HFFc6 (cell line): ENCODE data around the gene MRPS30. TPM values are rescaled to one million over a fixed set of nuclear protein-coding genes. Genes with fewer than 3 reads are reported as not detected.
A peak's percentile ranks its signal among the peaks of the same experiment; 100 is the strongest.
"Not testable (repeated sequence)": the region's sequence is repeated elsewhere in the genome, so short reads cannot be mapped to it uniquely, and the experiment has no call there.

Experiments used
- DNase-seq: peaks from one replicate; pipeline ENCODE4 v3.0.0-alpha.2; 2018
- H3K27ac Mint-ChIP-seq: 2 replicates; pipeline ENCODE4 v1.8.0; 2020; ENCODE audit warnings: mild to moderate bottlenecking, mixed read lengths
- H3K27me3 Mint-ChIP-seq: 2 replicates; pipeline ENCODE4 v1.8.0; 2021; ENCODE audit warnings: mild to moderate bottlenecking, moderate library complexity, mixed read lengths; ENCODE audit not compliant: insufficient read depth
- H3K36me3 Mint-ChIP-seq: 2 replicates; pipeline ENCODE4 v1.8.0; 2021; ENCODE audit warnings: low read depth, mixed read lengths
- H3K4me1 Mint-ChIP-seq: 2 replicates; pipeline ENCODE4 v1.8.0; 2020; ENCODE audit warnings: low read depth, mixed read lengths
- H3K4me3 Mint-ChIP-seq: 2 replicates; pipeline ENCODE4 v1.8.0; 2020; ENCODE audit warnings: mild to moderate bottlenecking, moderate library complexity, mixed read lengths
- H3K9me3 Mint-ChIP-seq: 2 replicates; pipeline ENCODE4 v1.8.0; 2020; ENCODE audit warnings: mild to moderate bottlenecking, mixed read lengths
- CTCF ChIP-seq: fragments of 200-600 bp; sonication (generic); IDR thresholded peaks from 2 replicates; pipeline ENCODE4 v1.5.0; 2021; ENCODE audit warnings: antibody characterized with exemption, mild to moderate bottlenecking
- total RNA-seq, 6 experiments: library from RNA; stranded (reverse); fragmentation: NEBNext Ultra II Directional; extraction: Animal tissue kit (Norgen Biotek cat#: 25700); gene quantifications; 2 replicates in 1 of 6; 3 replicates in 5 of 6; pipeline ENCODE4 v1.2.3, GENCODE V29; 2021

Gene MRPS30
- total RNA-seq, 6 experiments from 2014 or later: 28.3 to 33.7 (median 30.9) TPM

GRCh38 chr5:44774279-44774880, 34.4 kb upstream of the MRPS30 start:
- peaks cover 3% of the 10 kb centered on the region for H3K27me3 Mint-ChIP-seq
- no peak overlapping the region for H3K27ac Mint-ChIP-seq
- no peaks in the 10 kb centered on the region for H3K4me1 Mint-ChIP-seq
- H3K9me3 Mint-ChIP-seq: no peaks in the 10 kb centered on the region
- no peak overlapping the region for H3K4me3 Mint-ChIP-seq
- no peaks in the 10 kb centered on the region for H3K36me3 Mint-ChIP-seq
- TF ChIP-seq CTCF: peak; percentile 82
- DNase-seq: peak; percentile 55

- H3K27ac Mint-ChIP-seq: no peak overlapping the region
- no peaks in the 10 kb centered on the region for H3K36me3 Mint-ChIP-seq
- no peak for DNase-seq
- no peaks in the 10 kb centered on the region for H3K4me1 Mint-ChIP-seq
- no peaks in the 10 kb centered on the region for H3K9me3 Mint-ChIP-seq
- no peak for TF ChIP-seq CTCF
- H3K27me3 Mint-ChIP-seq: no peaks in the 10 kb centered on the region; the same call in none of the 2 replicates
- H3K4me3 Mint-ChIP-seq: no peak overlapping the region
Measured at GRCh38 chr5:44779167-44779566, 29.6 kb upstream of the MRPS30 start.

GRCh38 chr5:44783634-44784315, 25.0 kb upstream of the MRPS30 start:
- Mint-ChIP-seq H3K36me3 (no peaks in the 10 kb centered on the region), H3K27me3 (no peaks in the 10 kb centered on the region; the same call in 1 of the 2 replicates)
- no peak for TF ChIP-seq CTCF

GRCh38 chr5:44787731-44788130, 21.0 kb upstream of the MRPS30 start:
- Mint-ChIP-seq H3K4me3 (no peak overlapping the region), H3K9me3 (no peaks in the 10 kb centered on the region; the same call in 1 of the 2 replicates), H3K4me1 (peaks cover 17% of the 10 kb centered on the region), H3K27me3 (no peaks in the 10 kb centered on the region), H3K27ac (no peak overlapping the region), H3K36me3 (no peaks in the 10 kb centered on the region)
- no peak for TF ChIP-seq CTCF
- no peak for DNase-seq

More at GRCh38 chr5:44783634-44784315, 25.0 kb upstream of the MRPS30 start:
- peaks cover under 1% of the 10 kb centered on the region for H3K4me1 Mint-ChIP-seq
- no peak overlapping the region for H3K27ac Mint-ChIP-seq
- H3K9me3 Mint-ChIP-seq: no peaks in the 10 kb centered on the region
- no peak overlapping the region for H3K4me3 Mint-ChIP-seq
- DNase-seq: no peak

- Mint-ChIP-seq H3K27ac (peak overlapping the region; percentile 77), H3K4me3 (peak overlapping the region; percentile 73), H3K4me1 (peaks cover 17% of the 10 kb centered on the region)
- not testable (repeated sequence) for H3K27me3 Mint-ChIP-seq, H3K36me3 Mint-ChIP-seq, H3K9me3 Mint-ChIP-seq
- DNase-seq: peak; percentile 43
Measured at GRCh38 chr5:44789372-44789995, 19.3 kb upstream of the MRPS30 start.

GRCh38 chr5:44792031-44792673, 16.6 kb upstream of the MRPS30 start:
- not testable (repeated sequence) for DNase-seq, H3K9me3 Mint-ChIP-seq, H3K4me3 Mint-ChIP-seq, H3K27me3 Mint-ChIP-seq, H3K36me3 Mint-ChIP-seq, H3K27ac Mint-ChIP-seq
- H3K4me1 Mint-ChIP-seq: peaks cover 17% of the 10 kb centered on the region
